Muscle of back (tissue), 11 donors: ENCODE data around the gene KCNJ10. TPM values are rescaled to one million over a fixed set of nuclear protein-coding genes. Genes with fewer than 3 reads are reported as not detected.
"Not testable (repeated sequence)": the region's sequence is repeated elsewhere in the genome, so short reads cannot be mapped to it uniquely, and the experiment has no call there.

Source experiments
- DNase-seq, 3 donors: peaks; one replicate each; pipeline versions ENCODE4 v3.0.0 to v3.0.0-alpha.2; 2013
- polyA plus RNA-seq, 10 donors: library from polyadenylated mRNA; unstranded; fragments of 120-200 nt; gene quantifications; one replicate each; pipeline ENCODE4 v1.2.1, GENCODE V29; 2013; ENCODE audit not compliant: insufficient read length in 10 of 10

The KCNJ10 gene
- polyA plus RNA-seq, 10 donors = 0.35 to 0.91 (median 0.50) TPM

- DNase-seq = no peak
These were observed 8.4 kb downstream of the KCNJ10 start for GRCh38 chr1:160061369-160062229.

- no peak for DNase-seq
These were observed 11.9 kb downstream of the KCNJ10 start for GRCh38 chr1:160058087-160058486.

GRCh38 chr1:160056648-160057169 is 13.3 kb downstream of the KCNJ10 start:
- DNase-seq = no peak

- no peak for DNase-seq
These were observed 16.2 kb downstream of the KCNJ10 start for GRCh38 chr1:160053548-160054365.

GRCh38 chr1:160052936-160053335 is 17.0 kb downstream of the KCNJ10 start:
- no peak for DNase-seq

- DNase-seq = no peak
These were observed 19.3 kb downstream of the KCNJ10 start for GRCh38 chr1:160050619-160051018.

GRCh38 chr1:160050182-160050581 is 19.8 kb downstream of the KCNJ10 start:
- DNase-seq = not testable (repeated sequence)

GRCh38 chr1:160049101-160049500 is 20.9 kb downstream of the KCNJ10 start:
- DNase-seq = no peak

GRCh38 chr1:160048335-160048734 is 21.6 kb downstream of the KCNJ10 start:
- no peak for DNase-seq

- DNase-seq = no peak
These were observed 22.6 kb downstream of the KCNJ10 start for GRCh38 chr1:160047111-160047991.

GRCh38 chr1:160046494-160047110 is 23.4 kb downstream of the KCNJ10 start:
- peak; percentile 42 to 69 (median 45) for DNase-seq

GRCh38 chr1:160045653-160046052 is 24.3 kb downstream of the KCNJ10 start:
- no peak for DNase-seq

GRCh38 chr1:160043543-160043942 is 26.4 kb downstream of the KCNJ10 start:
- DNase-seq = no peak

GRCh38 chr1:160040476-160040875 is 29.5 kb downstream of the KCNJ10 start:
- DNase-seq = no peak

- DNase-seq = peak in 2 of 3 donors; percentile 14 to 28
These were observed 37.7 kb downstream of the KCNJ10 start for GRCh38 chr1:160032165-160032820.

- DNase-seq = peak; percentile 93 to 97 (median 94)
These were observed 38.4 kb downstream of the KCNJ10 start, which contains the start of gene PIGM for GRCh38 chr1:160031365-160032164. TSS of gene PIGM (minus strand) at chr1:160031990. CDS start at chr1:160031739, 251 bp downstream.

GRCh38 chr1:160030657-160031364 is 39.1 kb downstream of the KCNJ10 start:
- DNase-seq = peak in 2 of 3 donors; percentile 5 to 22

- no peak for DNase-seq
These were observed 41.5 kb downstream of the KCNJ10 start for GRCh38 chr1:160028426-160028825.

GRCh38 chr1:160025314-160025713 is 44.6 kb downstream of the KCNJ10 start:
- DNase-seq = no peak
